Cortex of kidney (tissue), 1 donor: ENCODE results near the gene MAT2A.
"Not testable (repeated sequence)": the region's sequence is repeated elsewhere in the genome, so short reads cannot be mapped to it uniquely, and the experiment has no call there.

Experiments
- DNase-seq: peaks from one replicate; lab custom pipeline; 2025; lab: John Stamatoyannopoulos, UW

Gene MAT2A

GRCh38 chr2:85524336-85524908 lies 14.5 kb upstream of the MAT2A start:
- DNase-seq = no peak

GRCh38 chr2:85525029-85525428 lies 13.9 kb upstream of the MAT2A start:
- no peak for DNase-seq

DNA sequence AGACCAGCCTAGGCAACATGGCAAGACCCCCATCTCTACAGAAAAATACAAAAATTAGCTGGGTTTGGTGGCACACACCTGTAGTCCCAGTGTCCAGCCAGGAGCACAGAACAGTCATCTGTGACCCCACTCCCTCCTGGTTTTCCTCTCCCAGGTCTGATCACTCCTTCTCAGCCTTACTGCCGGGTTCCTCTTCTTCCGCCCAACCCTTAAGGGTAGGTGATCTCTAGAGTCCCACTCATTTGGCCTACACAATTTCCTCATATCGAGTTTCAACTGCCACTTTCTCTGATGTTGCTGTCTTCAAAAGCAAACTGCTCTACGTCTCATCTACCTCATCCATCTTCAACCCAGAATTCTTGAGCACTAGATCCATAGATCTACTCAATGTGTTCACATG lies 13.4 kb upstream of the MAT2A start:
- no peak for DNase-seq

- DNase-seq = no peak
These were observed 11.2 kb upstream of the MAT2A start for GRCh38 chr2:85527787-85528186.

DNA sequence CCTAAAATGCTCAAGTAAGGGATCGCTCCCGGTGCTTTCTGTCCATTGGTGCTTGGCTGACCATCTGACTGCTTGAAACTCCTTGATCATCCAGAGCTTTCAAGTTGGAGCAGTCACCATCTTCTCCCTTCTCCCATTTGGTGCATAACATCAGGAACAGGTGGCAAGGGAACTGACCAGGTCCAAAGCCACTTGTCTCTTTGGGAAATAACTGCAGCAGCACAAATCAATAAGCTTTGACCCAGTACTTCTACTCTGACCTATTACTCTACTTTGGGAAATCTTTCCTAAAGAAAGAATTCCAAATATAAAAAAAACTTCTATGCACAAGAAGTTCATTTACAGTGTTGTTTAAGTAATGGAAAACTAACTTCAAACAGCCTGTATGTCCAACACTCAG lies 10.6 kb upstream of the MAT2A start:
- DNase-seq = no peak

DNA sequence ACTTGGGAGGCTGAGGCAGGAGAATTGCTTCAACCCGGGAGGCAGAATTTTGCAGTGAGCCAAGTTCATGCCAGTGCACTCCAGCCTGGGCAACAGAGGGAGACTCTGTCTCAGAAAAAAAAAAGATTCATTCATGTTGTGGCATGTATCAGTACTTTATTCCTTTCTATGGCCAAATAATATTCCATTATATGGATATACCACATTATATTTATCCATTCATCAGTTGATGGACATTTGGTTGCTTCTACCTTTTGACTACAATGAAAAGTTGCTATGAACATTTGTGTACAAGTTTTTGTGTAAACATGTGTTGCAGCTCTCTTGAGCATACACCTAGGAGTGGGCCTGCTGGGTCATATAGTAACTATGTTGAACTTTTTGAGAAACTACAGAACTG lies 9.2 kb upstream of the MAT2A start:
- DNase-seq = no peak

GRCh38 chr2:85531589-85531988 lies 7.4 kb upstream of the MAT2A start:
- DNase-seq = no peak

- DNase-seq = no peak
These were observed 4.9 kb upstream of the MAT2A start for GRCh38 chr2:85534099-85534498.

DNA sequence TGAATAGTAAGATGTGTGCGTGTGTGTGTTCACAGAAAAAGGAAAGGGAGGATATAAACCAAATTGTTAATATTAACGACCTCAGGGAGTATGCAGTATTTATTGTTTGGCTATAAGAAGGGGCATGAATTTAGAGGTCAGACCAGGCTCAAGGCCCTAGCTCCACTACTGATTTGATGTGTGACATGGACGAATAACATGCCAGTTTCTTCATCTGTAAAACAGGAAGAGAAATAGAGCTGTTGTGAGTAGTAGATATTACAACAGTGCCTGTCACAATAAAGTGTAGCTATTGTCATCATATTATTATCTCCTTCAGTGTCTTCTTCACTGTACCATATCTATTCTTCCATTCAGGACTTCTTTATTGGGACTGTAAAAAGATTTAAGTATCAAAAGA lies 4.1 kb upstream of the MAT2A start:
- no peak for DNase-seq

- no peak for DNase-seq
These were observed 2.5 kb upstream of the MAT2A start for GRCh38 chr2:85536479-85536878.

- no peak for DNase-seq
These were observed 1.1 kb upstream of the MAT2A start for GRCh38 chr2:85537600-85538506.

DNA sequence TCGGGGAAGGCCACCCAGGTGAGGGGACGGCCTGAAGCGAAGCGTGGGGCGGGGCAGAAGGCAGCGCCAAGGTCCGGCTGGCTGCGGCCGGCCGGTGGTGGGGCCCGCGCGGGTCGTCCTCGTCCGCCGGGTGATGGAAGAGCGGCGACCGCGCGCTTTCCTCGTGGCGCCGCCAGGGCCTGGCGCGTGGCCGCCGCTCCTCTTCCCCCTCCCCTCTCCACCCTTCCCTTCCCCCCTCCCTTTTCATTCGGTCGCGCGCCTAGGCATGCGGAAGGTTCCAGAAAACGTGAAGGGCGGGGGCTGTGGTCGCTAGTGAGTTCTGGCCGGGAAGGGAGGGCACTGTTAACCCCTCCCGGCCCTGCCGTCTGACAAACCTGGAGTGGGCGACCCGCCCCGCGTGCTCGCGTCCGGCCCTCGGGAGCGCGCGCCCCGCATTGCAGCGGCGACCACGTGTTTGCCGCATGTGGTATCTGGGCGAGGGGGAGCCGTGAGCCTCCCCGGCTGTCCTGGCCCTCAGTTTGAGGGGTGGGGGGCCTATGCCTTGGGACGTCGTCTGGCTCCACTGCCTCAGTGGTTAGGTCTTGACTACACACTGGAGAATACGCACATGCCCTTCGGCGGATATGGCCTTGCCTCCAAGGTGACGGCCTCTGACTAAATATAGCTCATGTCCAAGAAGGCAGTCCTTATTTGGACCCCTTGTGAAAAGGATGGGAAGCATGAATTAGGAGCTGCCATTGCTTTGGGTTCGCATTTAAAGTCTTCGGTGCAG lies 579 bp downstream of the MAT2A start:
- DNase-seq = no peak

- DNase-seq = no peak
These were observed 1.2 kb downstream of the MAT2A start for GRCh38 chr2:85540133-85540648.

GRCh38 chr2:85541262-85541661 lies 2.3 kb downstream of the MAT2A start:
- no peak for DNase-seq

- DNase-seq = no peak
These were observed 2.9 kb downstream of the MAT2A start for GRCh38 chr2:85541753-85542457.

DNA sequence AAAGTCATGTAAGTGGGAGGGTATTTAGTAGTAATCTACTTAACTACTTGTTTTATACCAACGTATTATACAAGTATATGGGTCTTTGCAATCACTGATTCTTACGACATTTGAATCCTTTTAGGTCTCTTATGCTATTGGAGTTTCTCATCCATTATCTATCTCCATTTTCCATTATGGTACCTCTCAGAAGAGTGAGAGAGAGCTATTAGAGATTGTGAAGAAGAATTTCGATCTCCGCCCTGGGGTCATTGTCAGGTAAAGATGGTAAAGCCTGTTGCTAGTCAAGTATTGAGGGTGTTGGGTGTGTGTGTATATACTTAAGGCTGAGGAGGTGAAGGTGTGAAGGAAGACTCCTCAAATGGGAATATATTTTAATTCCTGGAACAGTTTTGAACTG lies 3.8 kb downstream of the MAT2A start:
- no peak for DNase-seq

- DNase-seq = not testable (repeated sequence)
These were observed 5.3 kb downstream of the MAT2A start for GRCh38 chr2:85544254-85544691.

GRCh38 chr2:85544915-85545779 lies 6.2 kb downstream of the MAT2A start:
- not testable (repeated sequence) for DNase-seq

- DNase-seq = no peak
These were observed 6.8 kb downstream of the MAT2A start for GRCh38 chr2:85545780-85546240.

- no peak for DNase-seq
These were observed 8.3 kb downstream of the MAT2A start for GRCh38 chr2:85547089-85547858.
